ENCODE results near the gene OLFML3. TPM values are rescaled to one million over a fixed set of nuclear protein-coding genes. Genes with fewer than 3 reads are reported as not detected.

Gene OLFML3
- total RNA-seq, 1 experiment from 2014 or later: 0.52 TPM

DNA sequence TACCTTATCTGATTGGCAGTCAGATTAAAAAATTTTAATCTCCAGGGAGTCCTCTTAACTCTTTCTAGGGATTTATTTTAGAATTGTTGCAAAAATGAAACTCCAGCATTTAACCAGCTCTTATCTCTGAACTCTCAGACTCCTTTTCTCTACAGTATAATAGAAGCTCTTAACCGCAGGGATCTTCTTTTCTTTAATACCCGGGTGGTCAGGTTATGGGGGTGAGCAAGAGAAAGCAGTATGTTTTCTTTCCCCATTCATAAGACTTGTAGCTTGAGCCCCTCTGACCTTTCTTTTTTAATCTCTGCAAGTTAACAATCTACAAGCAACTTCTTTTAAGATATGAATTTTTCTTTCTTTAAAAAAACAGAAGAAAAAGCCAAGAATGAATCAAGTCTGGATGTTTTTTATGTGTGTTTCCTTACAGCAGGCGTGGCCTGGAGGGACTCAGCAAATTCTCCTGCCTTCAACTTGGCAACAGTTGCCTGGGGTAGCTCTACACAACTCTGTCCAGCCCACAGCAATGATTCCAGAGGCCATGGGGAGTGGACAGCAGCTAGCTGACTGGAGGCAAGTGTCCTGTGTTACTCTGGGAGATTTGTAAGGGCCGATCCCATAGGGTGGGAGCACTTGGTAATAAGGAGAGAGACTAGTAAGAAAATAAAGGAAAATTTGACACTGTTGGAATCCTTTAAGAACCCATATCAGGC, 13.4 kb upstream of the OLFML3 start:
- Histone ChIP-seq H3K27me3 (ENCODE audit: insufficient read depth, low read depth) (no peaks in the 10 kb centered on the region), H3K4me1 (replicated peaks; ENCODE audit: insufficient read depth) (no peaks in the 10 kb centered on the region), H3K4me3 (no peak overlapping the region), H2AFZ (no peak overlapping the region), H3K9me2 (ENCODE audit: insufficient read depth) (no peaks in the 10 kb centered on the region), H3K36me3 (ENCODE audit: low read depth) (peaks cover 70% of the 10 kb centered on the region), H3K27ac (no peak overlapping the region), H3K79me2 (ENCODE audit: low read depth) (no peaks in the 10 kb centered on the region), H3K4me2 (no peak overlapping the region), H3F3A (ENCODE audit: insufficient read depth, low read depth) (no peaks in the 10 kb centered on the region), H3K9me3 (ENCODE audit: insufficient read depth, low read depth) (no peaks in the 10 kb centered on the region), H4K20me1 (ENCODE audit: insufficient read depth) (peaks cover 4% of the 10 kb centered on the region; the same call in 1 of the 2 replicates)
- intact Hi-C loops (cut with micrococcal nuclease; ENCODE audit: unreplicated experiment): no loop called here
- DNase-seq: no peak
- CTCF ChIA-PET: no interaction called here
- no TSS peak for BruUV-seq (replicated peaks)
- no peak for TF ChIP-seq EZH2 (IDR thresholded peaks at IDR 0.05; ENCODE audit: low read depth)
- TF ChIP-seq, protein P1, sequence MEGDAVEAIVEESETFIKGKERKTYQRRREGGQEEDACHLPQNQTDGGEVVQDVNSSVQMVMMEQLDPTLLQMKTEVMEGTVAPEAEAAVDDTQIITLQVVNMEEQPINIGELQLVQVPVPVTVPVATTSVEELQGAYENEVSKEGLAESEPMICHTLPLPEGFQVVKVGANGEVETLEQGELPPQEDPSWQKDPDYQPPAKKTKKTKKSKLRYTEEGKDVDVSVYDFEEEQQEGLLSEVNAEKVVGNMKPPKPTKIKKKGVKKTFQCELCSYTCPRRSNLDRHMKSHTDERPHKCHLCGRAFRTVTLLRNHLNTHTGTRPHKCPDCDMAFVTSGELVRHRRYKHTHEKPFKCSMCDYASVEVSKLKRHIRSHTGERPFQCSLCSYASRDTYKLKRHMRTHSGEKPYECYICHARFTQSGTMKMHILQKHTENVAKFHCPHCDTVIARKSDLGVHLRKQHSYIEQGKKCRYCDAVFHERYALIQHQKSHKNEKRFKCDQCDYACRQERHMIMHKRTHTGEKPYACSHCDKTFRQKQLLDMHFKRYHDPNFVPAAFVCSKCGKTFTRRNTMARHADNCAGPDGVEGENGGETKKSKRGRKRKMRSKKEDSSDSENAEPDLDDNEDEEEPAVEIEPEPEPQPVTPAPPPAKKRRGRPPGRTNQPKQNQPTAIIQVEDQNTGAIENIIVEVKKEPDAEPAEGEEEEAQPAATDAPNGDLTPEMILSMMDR (conservative IDR thresholded peaks at IDR 0.05): no peak
- POLR2A ChIA-PET (ENCODE audit: unreplicated experiment): no interaction called here

DNA sequence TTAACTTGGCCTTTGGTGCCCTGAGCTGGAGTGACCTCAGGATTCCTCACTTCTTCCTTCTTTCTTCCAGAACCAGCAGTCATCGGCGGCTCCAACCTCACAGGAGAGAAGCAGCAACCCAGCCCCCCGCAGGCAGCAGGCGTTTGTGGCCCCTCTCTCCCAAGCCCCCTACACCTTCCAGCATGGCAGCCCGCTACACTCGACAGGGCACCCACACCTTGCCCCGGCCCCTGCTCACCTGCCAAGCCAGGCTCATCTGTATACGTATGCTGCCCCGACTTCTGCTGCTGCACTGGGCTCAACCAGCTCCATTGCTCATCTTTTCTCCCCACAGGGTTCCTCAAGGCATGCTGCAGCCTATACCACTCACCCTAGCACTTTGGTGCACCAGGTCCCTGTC, 6.3 kb upstream of the OLFML3 start:
- Histone ChIP-seq H3K4me3 (no peak overlapping the region), H3K4me1 (replicated peaks; ENCODE audit: insufficient read depth) (no peaks in the 10 kb centered on the region), H4K20me1 (ENCODE audit: insufficient read depth) (no peaks in the 10 kb centered on the region), H3K4me2 (no peak overlapping the region), H3K27ac (no peak overlapping the region), H3K36me3 (ENCODE audit: low read depth) (peaks cover 36% of the 10 kb centered on the region), H3K9me3 (ENCODE audit: insufficient read depth, low read depth) (no peaks in the 10 kb centered on the region), H3K79me2 (ENCODE audit: low read depth) (no peaks in the 10 kb centered on the region), H2AFZ (no peak overlapping the region), H3K27me3 (ENCODE audit: insufficient read depth, low read depth) (no peaks in the 10 kb centered on the region), H3K9me2 (ENCODE audit: insufficient read depth) (no peaks in the 10 kb centered on the region), H3F3A (ENCODE audit: insufficient read depth, low read depth) (peaks cover 12% of the 10 kb centered on the region; the same call in 1 of the 2 replicates)
- intact Hi-C loops (cut with micrococcal nuclease; ENCODE audit: unreplicated experiment): no loop called here
- no peak for DNase-seq
- no TSS peak for BruUV-seq (replicated peaks)
- ChIA-PET POLR2A (ENCODE audit: unreplicated experiment) (no interaction called here), CTCF (no interaction called here)
- TF ChIP-seq, protein P1 (conservative IDR thresholded peaks at IDR 0.05): no peak
- TF ChIP-seq EZH2 (IDR thresholded peaks at IDR 0.05; ENCODE audit: low read depth): no peak

DNA sequence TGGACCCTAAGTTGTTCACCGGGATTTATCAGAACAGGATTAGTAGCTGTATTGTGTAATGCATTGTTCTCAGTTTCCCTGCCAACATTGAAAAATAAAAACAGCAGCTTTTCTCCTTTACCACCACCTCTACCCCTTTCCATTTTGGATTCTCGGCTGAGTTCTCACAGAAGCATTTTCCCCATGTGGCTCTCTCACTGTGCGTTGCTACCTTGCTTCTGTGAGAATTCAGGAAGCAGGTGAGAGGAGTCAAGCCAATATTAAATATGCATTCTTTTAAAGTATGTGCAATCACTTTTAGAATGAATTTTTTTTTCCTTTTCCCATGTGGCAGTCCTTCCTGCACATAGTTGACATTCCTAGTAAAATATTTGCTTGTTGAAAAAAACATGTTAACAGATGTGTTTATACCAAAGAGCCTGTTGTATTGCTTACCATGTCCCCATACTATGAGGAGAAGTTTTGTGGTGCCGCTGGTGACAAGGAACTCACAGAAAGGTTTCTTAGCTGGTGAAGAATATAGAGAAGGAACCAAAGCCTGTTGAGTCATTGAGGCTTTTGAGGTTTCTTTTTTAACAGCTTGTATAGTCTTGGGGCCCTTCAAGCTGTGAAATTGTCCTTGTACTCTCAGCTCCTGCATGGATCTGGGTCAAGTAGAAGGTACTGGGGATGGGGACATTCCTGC, 3.9 kb upstream of the OLFML3 start:
- Histone ChIP-seq H3K9me2 (ENCODE audit: insufficient read depth) (no peaks in the 10 kb centered on the region), H3K9me3 (ENCODE audit: insufficient read depth, low read depth) (no peaks in the 10 kb centered on the region), H3K36me3 (ENCODE audit: low read depth) (peaks cover 12% of the 10 kb centered on the region), H3K27me3 (ENCODE audit: insufficient read depth, low read depth) (no peaks in the 10 kb centered on the region), H3F3A (ENCODE audit: insufficient read depth, low read depth) (peaks cover 15% of the 10 kb centered on the region; the same call in 1 of the 2 replicates), H3K27ac (no peak overlapping the region), H2AFZ (no peak overlapping the region), H3K4me1 (replicated peaks; ENCODE audit: insufficient read depth) (peaks cover 16% of the 10 kb centered on the region), H4K20me1 (ENCODE audit: insufficient read depth) (no peaks in the 10 kb centered on the region), H3K4me2 (no peak overlapping the region), H3K4me3 (no peak overlapping the region), H3K79me2 (ENCODE audit: low read depth) (peaks cover 2% of the 10 kb centered on the region; the same call in 1 of the 2 replicates)
- intact Hi-C loops (cut with micrococcal nuclease; ENCODE audit: unreplicated experiment): no loop called here
- no peak for TF ChIP-seq EZH2 (IDR thresholded peaks at IDR 0.05; ENCODE audit: low read depth)
- TF ChIP-seq, protein P1 (conservative IDR thresholded peaks at IDR 0.05): no peak
- CTCF ChIA-PET: no interaction called here
- BruUV-seq (replicated peaks): no TSS peak
- POLR2A ChIA-PET (ENCODE audit: unreplicated experiment): no interaction called here
- DNase-seq: no peak
